H54 (cell line): ENCODE measurements around the gene INAVA.
"Not testable (repeated sequence)": the region's sequence is repeated elsewhere in the genome, so short reads cannot be mapped to it uniquely, and the experiment has no call there.

Source experiments
- DNase-seq: peaks from one replicate; pipeline ENCODE4 v3.0.0; 2011; ENCODE audit warnings: low spot score, mixed read lengths; ENCODE audit not compliant: insufficient read length
- FAIRE-seq: peaks from 3 replicates; lab custom pipeline; 2011; peaks lifted over from hg19 to GRCh38; lab: Jason Lieb, UNC
- POLR2A ChIP-seq: IDR thresholded peaks from 2 replicates; pipeline ENCODE4 v1.6.1; 2011; ENCODE audit warnings: low read depth, mild to moderate bottlenecking, low read length

INAVA gene

GRCh38 chr1:200909757-200910239 is 15.1 kb downstream of the INAVA start:
- no peak for TF ChIP-seq POLR2A
- FAIRE-seq (no peak), DNase-seq (no peak)

GRCh38 chr1:200911361-200911760 is 16.7 kb downstream of the INAVA start:
- FAIRE-seq: no peak
- TF ChIP-seq POLR2A: no peak
- no peak for DNase-seq

GRCh38 chr1:200911936-200912335 is 17.2 kb downstream of the INAVA start:
- DNase-seq, FAIRE-seq: not testable (repeated sequence)

DNA sequence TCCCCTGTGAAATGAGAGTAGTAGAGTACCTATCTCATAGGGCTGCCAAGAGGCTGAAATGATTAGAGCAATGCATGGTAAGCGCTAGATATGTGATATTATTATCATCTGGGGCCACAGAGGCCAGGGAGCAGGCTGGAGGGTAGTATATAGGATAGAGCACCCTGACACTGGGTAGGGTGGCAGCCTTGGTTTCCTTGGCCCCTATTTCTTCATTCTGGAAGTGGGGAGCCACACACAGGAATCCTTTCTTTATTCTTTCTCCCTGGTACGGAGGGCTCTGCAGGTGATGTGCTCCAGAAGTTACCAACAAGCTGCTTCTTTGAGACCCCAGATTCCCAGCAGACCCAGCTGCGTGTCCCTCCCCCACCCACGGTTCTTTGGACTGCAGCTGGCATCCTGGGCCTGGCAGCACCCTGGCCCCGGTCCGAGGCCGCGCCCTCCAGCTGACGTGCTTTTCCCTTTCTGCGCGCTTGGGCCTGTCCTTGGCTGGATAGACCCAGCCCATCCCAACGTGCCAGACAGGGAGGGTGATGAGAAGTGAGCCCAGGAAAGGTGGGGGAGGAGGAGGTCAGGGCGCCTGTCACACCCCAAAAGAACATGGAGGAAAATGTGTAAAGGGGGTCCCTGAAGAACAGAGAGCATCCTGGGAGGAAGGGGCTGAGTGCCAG is 18.2 kb downstream of the INAVA start:
- DNase-seq: no peak
- FAIRE-seq: no peak
- TF ChIP-seq POLR2A: no peak

DNA sequence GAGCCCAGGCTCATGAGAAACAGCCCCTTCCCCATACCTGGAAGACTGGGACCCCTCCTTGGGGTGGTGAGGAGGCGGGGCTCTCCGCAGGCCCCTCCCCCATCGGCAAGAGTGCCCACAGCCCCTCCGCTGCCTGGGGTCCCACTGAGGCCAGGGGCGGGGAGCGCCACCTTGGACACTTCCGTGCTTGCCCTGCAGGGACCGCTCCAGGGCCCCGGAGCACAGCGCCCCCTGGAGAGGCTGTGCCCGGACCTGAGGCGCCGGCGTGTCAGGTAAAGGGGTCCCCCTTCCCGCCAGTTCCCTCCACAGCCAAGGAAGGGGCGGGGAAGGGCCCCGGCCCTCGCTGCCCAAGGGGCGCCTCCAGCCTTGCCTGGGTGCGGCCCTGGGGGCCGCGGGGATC is 21.5 kb downstream of the INAVA start:
- DNase-seq: no peak
- no peak for FAIRE-seq
- TF ChIP-seq POLR2A: no peak

DNA sequence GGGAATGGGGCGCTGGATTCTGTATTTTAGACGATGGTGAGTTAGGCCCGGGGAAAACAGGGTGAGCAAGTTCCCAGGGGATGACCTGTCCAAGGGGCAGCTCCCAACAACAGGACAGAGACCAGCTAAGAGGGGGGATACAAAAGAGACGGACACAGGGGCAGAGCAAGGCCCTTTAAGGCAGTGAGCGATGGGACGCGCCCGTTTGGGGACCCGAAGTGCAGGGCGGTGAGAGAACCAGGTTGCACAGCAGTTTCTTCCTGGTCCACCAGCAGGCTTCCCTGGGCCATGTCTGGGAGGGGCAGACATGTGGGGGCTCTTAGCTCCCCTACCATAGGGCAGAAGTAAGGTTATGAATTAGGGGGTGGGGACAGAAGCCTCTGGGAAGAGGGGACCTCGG is 22.0 kb downstream of the INAVA start:
- no peak for FAIRE-seq
- DNase-seq: no peak
- no peak for TF ChIP-seq POLR2A

GRCh38 chr1:200917291-200917817 is 22.7 kb downstream of the INAVA start:
- DNase-seq (no peak), FAIRE-seq (no peak)
- TF ChIP-seq POLR2A: no peak

DNA sequence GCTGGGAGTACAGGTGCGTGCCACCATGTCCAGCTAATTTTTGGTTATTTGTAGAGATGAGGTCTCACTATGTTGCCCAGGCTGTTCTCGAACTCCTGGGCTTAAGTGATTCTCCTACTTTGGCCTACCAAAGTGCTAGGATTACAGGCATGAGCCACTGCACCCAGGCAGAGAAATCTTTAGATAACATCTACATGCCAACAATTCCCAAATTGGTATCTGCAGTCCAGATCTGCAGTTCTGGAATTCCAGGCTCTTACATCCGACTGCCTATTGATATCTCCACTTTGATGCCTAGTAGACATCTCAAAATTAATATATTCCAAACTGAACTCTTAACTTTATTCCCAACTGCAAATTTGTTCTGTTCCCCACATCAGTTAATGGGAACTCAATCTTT is 23.3 kb downstream of the INAVA start:
- DNase-seq: no peak
- no peak for TF ChIP-seq POLR2A
- no peak for FAIRE-seq

GRCh38 chr1:200919386-200919785 is 24.7 kb downstream of the INAVA start:
- DNase-seq (no peak), FAIRE-seq (no peak)
- TF ChIP-seq POLR2A: no peak

- no peak for TF ChIP-seq POLR2A
- FAIRE-seq: no peak
- no peak for DNase-seq
These were observed 26.9 kb downstream of the INAVA start for GRCh38 chr1:200921571-200922110.

GRCh38 chr1:200922406-200922805 is 27.7 kb downstream of the INAVA start:
- DNase-seq: no peak
- TF ChIP-seq POLR2A: no peak
- FAIRE-seq: no peak

GRCh38 chr1:200923601-200924000 is 28.9 kb downstream of the INAVA start:
- DNase-seq: no peak
- no peak for FAIRE-seq

GRCh38 chr1:200925831-200926230 is 31.1 kb downstream of the INAVA start:
- DNase-seq: peak; percentile 25
- FAIRE-seq: no peak

More at GRCh38 chr1:200923601-200924000, 28.9 kb downstream of the INAVA start:
- TF ChIP-seq POLR2A: no peak

GRCh38 chr1:200929530-200930278 is 35.0 kb downstream of the INAVA start:
- TF ChIP-seq POLR2A: no peak
- no peak for FAIRE-seq

More at GRCh38 chr1:200925831-200926230, 31.1 kb downstream of the INAVA start:
- no peak for TF ChIP-seq POLR2A

DNA sequence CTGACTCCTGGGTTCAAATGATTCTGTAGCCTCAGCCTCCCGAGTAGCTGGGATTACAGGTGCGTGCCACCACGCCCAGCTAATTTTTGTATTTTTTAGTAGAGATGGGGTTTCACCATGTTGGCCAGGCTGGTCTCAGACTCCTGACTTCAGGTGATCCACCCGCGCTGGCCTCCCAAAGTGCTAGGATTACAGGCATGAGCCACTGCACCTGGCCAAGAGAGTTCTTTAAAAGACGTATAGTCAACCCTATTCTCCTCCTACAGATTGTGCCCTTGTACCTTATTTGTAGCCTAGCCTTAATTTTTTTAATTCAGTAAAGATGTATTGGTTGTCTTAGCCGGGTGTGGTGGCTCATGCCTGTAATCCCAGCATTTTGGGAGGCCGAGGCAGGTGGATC is 35.6 kb downstream of the INAVA start:
- not testable (repeated sequence) for FAIRE-seq

More at GRCh38 chr1:200929530-200930278, 35.0 kb downstream of the INAVA start:
- no peak for DNase-seq

More for the DNA sequence above, 35.6 kb downstream of the INAVA start:
- not testable (repeated sequence) for DNase-seq
